ENCODE measurements around the gene PTGES2. TPM values are rescaled to one million over a fixed set of nuclear protein-coding genes. Genes with fewer than 3 reads are reported as not detected.
A peak's percentile ranks its signal among the peaks of the same experiment; 100 is the strongest.

The PTGES2 gene
- total and polyA plus RNA-seq, 8 donors: 47.2 to 570 (median 74.9) TPM

DNA sequence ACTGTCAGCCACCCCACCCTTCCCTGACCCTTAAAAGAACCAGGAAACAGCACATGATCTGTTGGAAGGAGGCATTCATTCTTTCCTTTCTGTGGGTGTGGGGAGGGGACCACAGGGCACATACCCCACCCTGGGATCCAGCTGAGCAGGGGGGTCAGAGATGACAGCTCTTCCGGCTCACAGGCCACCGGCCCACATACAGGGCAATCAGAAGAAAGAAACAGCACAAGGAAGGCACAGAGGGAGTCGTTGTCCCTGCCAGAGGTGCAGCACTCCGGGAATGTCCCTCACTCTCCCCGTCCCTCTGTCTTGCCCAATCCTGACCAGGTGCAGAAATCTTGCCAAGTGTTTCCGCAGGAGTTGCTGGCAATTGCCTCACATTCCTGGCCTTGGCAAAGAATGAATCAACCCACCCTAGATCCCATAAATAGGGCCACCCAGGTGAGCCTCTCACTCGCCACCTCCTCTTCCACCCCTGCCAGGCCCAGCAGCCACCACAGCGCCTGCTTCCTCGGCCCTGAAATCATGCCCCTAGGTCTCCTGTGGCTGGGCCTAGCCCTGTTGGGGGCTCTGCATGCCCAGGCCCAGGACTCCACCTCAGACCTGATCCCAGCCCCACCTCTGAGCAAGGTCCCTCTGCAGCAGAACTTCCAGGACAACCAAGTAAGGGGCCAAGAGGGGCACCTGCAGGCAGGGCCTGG is 21.6 kb upstream of the PTGES2 start, which contains the start of gene LCN2:
Gene LCN2, plus strand, starts transcription at position 453 of the 701 bp plus-strand sequence. Its CDS starts 73 bp downstream, at position 526.
- TF ChIP-seq POLR2AphosphoS5 (IDR thresholded peaks at IDR 0.05): peak in 2 of 3 donors; percentile 67 to 86
- TF ChIP-seq EP300 (IDR thresholded peaks at IDR 0.05): no peak
- no peak for TF ChIP-seq POLR2A (IDR thresholded peaks at IDR 0.05)
- TF ChIP-seq, protein P1, sequence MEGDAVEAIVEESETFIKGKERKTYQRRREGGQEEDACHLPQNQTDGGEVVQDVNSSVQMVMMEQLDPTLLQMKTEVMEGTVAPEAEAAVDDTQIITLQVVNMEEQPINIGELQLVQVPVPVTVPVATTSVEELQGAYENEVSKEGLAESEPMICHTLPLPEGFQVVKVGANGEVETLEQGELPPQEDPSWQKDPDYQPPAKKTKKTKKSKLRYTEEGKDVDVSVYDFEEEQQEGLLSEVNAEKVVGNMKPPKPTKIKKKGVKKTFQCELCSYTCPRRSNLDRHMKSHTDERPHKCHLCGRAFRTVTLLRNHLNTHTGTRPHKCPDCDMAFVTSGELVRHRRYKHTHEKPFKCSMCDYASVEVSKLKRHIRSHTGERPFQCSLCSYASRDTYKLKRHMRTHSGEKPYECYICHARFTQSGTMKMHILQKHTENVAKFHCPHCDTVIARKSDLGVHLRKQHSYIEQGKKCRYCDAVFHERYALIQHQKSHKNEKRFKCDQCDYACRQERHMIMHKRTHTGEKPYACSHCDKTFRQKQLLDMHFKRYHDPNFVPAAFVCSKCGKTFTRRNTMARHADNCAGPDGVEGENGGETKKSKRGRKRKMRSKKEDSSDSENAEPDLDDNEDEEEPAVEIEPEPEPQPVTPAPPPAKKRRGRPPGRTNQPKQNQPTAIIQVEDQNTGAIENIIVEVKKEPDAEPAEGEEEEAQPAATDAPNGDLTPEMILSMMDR (IDR thresholded peaks at IDR 0.05): no peak
- Histone ChIP-seq H3K27me3 (no peaks in the 10 kb centered on the region), H3K36me3 (no peaks in the 10 kb centered on the region), H3K4me1 (peaks cover 10 to 44% (median 24%) of the 10 kb centered on the region in 4 donors), H3K27ac (peak within 1 kb of the TSS in 4 of 5 donors; percentile 2 to 88 (median 78)), H3K4me3 (peak within 1 kb of the TSS in 3 of 4 donors; percentile 13 to 44 (median 20)), H3K9me3 (no peaks in the 10 kb centered on the region)
- intact Hi-C loops (cut with DNase I; ENCODE audit: low total_unique reads): no loop called here
- DNase-seq: peak; percentile 84 to 85
- WGBS, 5 donors: 42 to 63% (median 50%) methylated on average over 5 to 9 of the region's 9 CpGs

- TF ChIP-seq POLR2AphosphoS5 (IDR thresholded peaks at IDR 0.05) (no peak), POLR2A (IDR thresholded peaks at IDR 0.05) (no peak), EP300 (IDR thresholded peaks at IDR 0.05) (no peak)
- TF ChIP-seq, protein P1 (IDR thresholded peaks at IDR 0.05): no peak
- H3K27me3 ChIP-seq: no peaks in the 10 kb centered on the region
- H3K9me3 ChIP-seq: no peaks in the 10 kb centered on the region
- H3K4me1 ChIP-seq: peaks cover 10 to 50% (median 26%) of the 10 kb centered on the region in 4 donors
- H3K4me3 ChIP-seq: no peak overlapping the region
- peak overlapping the region in 3 of 5 donors; percentile 68 to 88 (median 87) for H3K27ac ChIP-seq
- no peaks in the 10 kb centered on the region for H3K36me3 ChIP-seq
- DNase-seq: peak in 1 of 2 donors; percentile 5
- 77 to 92% (median 85%) methylated on average over 3 to 5 of the region's 5 CpGs for WGBS, 5 donors
- intact Hi-C loops (cut with DNase I; ENCODE audit: low total_unique reads): no loop called here
Observed at GRCh38 chr9:128148509-128149000, 21.0 kb upstream of the PTGES2 start.

- Histone ChIP-seq H3K36me3 (no peaks in the 10 kb centered on the region), H3K4me1 (peaks cover 10 to 56% (median 26%) of the 10 kb centered on the region in 4 donors), H3K4me3 (no peak overlapping the region), H3K9me3 (no peaks in the 10 kb centered on the region), H3K27ac (no peak overlapping the region), H3K27me3 (no peaks in the 10 kb centered on the region)
- intact Hi-C loops (cut with DNase I; ENCODE audit: low total_unique reads): no loop called here
- DNase-seq: no peak
- TF ChIP-seq POLR2A (IDR thresholded peaks at IDR 0.05): no peak
- TF ChIP-seq EP300 (IDR thresholded peaks at IDR 0.05): no peak
- TF ChIP-seq, protein P1 (IDR thresholded peaks at IDR 0.05): no peak
- no peak for TF ChIP-seq POLR2AphosphoS5 (IDR thresholded peaks at IDR 0.05)
- 87 to 94% (median 92%) methylated on average over 8 of the region's 8 CpGs for WGBS, 5 donors
Observed at GRCh38 chr9:128146591-128147120, 19.1 kb upstream of the PTGES2 start.

DNA sequence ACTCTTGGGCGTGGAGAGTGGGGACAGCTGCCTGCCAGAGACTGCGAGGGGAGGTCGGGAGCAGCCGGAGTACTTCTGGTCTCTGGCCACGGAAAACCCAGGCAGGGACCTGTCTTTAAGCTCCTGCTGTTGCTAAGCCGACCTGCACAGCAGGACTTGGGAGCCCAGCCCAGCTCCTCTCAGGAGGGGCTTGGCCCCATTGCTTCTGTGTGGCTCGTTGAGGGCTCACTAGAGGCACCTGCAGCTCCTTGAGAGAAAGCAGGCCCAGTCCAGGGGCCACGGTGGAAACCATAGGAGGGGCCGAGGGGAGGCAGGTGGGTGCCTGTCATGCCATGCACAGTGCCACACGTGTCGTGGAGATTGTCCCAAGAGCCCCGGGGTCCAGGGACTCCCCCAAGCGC is 18.4 kb upstream of the PTGES2 start:
- 75 to 85% (median 78%) methylated on average over 7 to 13 of the region's 13 CpGs for WGBS, 5 donors
- no peak overlapping the region for H3K27ac ChIP-seq
- no peaks in the 10 kb centered on the region for H3K27me3 ChIP-seq
- no peaks in the 10 kb centered on the region for H3K36me3 ChIP-seq
- H3K4me3 ChIP-seq: no peak overlapping the region
- DNase-seq: no peak
- peaks cover 10 to 51% (median 26%) of the 10 kb centered on the region in 4 donors for H3K4me1 ChIP-seq
- intact Hi-C loops (cut with DNase I; ENCODE audit: low total_unique reads): no loop called here
- TF ChIP-seq, protein P1 (IDR thresholded peaks at IDR 0.05): no peak
- TF ChIP-seq EP300 (IDR thresholded peaks at IDR 0.05) (no peak), POLR2AphosphoS5 (IDR thresholded peaks at IDR 0.05) (no peak), POLR2A (IDR thresholded peaks at IDR 0.05) (no peak)
- H3K9me3 ChIP-seq: no peaks in the 10 kb centered on the region
